Esophagus squamous epithelium (tissue), 5 donors: ENCODE results near the gene STAT5B. TPM values are rescaled to one million over a fixed set of nuclear protein-coding genes. Genes with fewer than 3 reads are reported as not detected.

ENCODE experiments used
- DNase-seq: peaks from one replicate; lab custom pipeline; 2025; lab: John Stamatoyannopoulos, UW
- H3K27ac ChIP-seq, 4 donors: fragments of 200-600 bp; sonication (generic); one replicate each; pipeline ENCODE4 v1.5.1; 2016 to 2019; ENCODE audit warnings: mild to moderate bottlenecking in 1 of 4
- H3K27me3 ChIP-seq, 4 donors: fragments of 200-600 bp; sonication (generic); 1 replicate in 3 of 4; 2 replicates in 1 of 4; pipeline versions ENCODE4 v1.5.1 to v1.6.0; 2017 to 2021; ENCODE audit warnings: antibody characterized with exemption in 1 of 4
- H3K36me3 ChIP-seq, 3 donors: fragments of 200-600 bp; sonication (generic); one replicate each; pipeline ENCODE4 v1.5.1; 2016 to 2019
- H3K4me1 ChIP-seq, 3 donors: fragments of 200-600 bp; sonication (generic); one replicate each; pipeline ENCODE4 v1.5.1; 2017 to 2019
- H3K4me3 ChIP-seq, 4 donors: fragments of 200-600 bp; sonication (generic); 1 replicate in 3 of 4; 2 replicates in 1 of 4; pipeline ENCODE4 v1.5.1; 2016 to 2019; ENCODE audit warnings: mild to moderate bottlenecking in 2 of 4, moderate library complexity in 1 of 4
- H3K9me3 ChIP-seq, 3 donors: fragments of 200-600 bp; sonication (generic); one replicate each; pipeline ENCODE4 v1.5.1; 2016 to 2019
- POLR2A ChIP-seq, 4 donors: fragments of 450-650 bp; IDR thresholded peaks; one replicate each; pipeline ENCODE4 v1.6.1; 2017; ENCODE audit warnings: antibody characterized with exemption in 4 of 4, mild to moderate bottlenecking in 4 of 4, moderate library complexity in 3 of 4
- WGBS, 2 donors: methylation state at CpG; one replicate each; pipeline ENCODE4 v1.1.5; 2018; 5-methylcytosine and 5-hydroxymethylcytosine counted together
- intact Hi-C: fragments of 100-400 bp; cut with DNase I; formaldehyde crosslinking; loops from one replicate; pipeline ENCODE4 v1.15.0; 2022
- total RNA-seq, 4 donors: library from RNA; depleted of rRNA; stranded (reverse); fragments of >200 nt; gene quantifications; one replicate each; pipeline ENCODE4 v1.1.0, GENCODE V29; 2016
- TF ChIP-seq, protein P1 (sequence below), 6 experiments: fragments of 450-650 bp in 4 of 6; fragments of 200-600 bp in 2 of 6; sonication (generic) in 2 of 6; IDR thresholded peaks; one replicate each; pipeline ENCODE4 v1.5.1; 2016 to 2019; ENCODE audit warnings: antibody characterized with exemption in 6 of 6, mild to moderate bottlenecking in 4 of 6, moderate library complexity in 4 of 6
- donor health status: DM: yes; HTN: yes; CAD: no.

The STAT5B gene
- total RNA-seq, 4 donors from 2014 or later = 17.9 to 57.6 (median 19.5) TPM

DNA sequence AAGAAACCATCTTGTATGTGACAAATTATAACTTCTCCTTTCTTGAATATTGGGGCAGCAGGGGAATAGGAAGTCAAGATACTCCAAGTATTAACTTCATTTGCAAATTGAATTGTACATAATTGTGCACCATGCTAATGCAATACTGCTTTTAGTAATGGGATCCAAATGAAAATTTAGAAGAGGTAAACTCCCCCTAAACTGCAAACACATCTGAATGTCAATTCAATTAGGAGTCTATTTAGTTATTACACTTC, 4.5 kb downstream of the STAT5B start:
- Histone ChIP-seq H3K4me1 (peaks cover 12 to 82% (median 12%) of the 10 kb centered on the region in 3 donors), H3K27me3 (no peaks in the 10 kb centered on the region), H3K9me3 (no peaks in the 10 kb centered on the region), H3K36me3 (no peaks in the 10 kb centered on the region), H3K4me3 (no peak overlapping the region), H3K27ac (no peak overlapping the region)
- intact Hi-C loops = no loop called here
- no peak for DNase-seq
- no peak for TF ChIP-seq POLR2A (IDR thresholded peaks at IDR 0.05)
- TF ChIP-seq, protein P1, sequence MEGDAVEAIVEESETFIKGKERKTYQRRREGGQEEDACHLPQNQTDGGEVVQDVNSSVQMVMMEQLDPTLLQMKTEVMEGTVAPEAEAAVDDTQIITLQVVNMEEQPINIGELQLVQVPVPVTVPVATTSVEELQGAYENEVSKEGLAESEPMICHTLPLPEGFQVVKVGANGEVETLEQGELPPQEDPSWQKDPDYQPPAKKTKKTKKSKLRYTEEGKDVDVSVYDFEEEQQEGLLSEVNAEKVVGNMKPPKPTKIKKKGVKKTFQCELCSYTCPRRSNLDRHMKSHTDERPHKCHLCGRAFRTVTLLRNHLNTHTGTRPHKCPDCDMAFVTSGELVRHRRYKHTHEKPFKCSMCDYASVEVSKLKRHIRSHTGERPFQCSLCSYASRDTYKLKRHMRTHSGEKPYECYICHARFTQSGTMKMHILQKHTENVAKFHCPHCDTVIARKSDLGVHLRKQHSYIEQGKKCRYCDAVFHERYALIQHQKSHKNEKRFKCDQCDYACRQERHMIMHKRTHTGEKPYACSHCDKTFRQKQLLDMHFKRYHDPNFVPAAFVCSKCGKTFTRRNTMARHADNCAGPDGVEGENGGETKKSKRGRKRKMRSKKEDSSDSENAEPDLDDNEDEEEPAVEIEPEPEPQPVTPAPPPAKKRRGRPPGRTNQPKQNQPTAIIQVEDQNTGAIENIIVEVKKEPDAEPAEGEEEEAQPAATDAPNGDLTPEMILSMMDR (IDR thresholded peaks at IDR 0.05) = no peak

DNA sequence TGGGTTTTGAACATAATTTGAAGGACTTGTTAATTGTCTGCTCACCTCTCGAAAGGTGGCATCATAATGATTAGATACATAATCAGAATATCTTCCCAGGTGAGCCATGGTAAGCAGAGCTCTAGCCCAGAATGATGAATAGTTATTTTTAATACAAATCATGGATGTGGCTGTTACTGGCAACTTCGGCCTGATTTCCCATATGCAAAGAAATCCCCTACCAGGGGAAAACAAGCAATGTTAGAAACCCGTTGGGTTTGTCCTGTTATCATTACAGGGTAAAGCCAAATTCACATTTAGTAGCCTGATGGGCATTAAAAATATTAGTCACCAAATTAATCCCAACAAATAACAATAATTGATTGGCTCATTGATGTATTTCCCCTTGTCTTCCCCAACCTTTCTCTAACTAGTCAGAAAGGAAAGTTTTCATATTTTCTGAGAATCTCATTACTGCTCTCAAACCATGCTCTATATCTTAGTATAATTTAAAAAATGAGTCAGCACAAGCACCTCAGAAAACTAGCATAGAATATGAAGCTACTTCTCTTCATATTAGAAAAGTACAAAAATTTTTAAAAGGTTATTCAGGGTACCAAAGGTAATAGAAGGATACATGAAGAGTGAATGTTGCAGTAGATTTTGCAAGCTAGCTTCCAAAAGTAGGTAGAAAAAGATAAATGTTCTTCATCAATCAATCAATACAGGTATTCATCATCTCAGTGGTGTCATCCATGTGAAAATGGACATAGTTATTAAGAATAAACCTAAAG, 5.0 kb downstream of the STAT5B start:
- DNase-seq = no peak
- Histone ChIP-seq H3K4me1 (peaks cover 12 to 85% (median 16%) of the 10 kb centered on the region in 3 donors), H3K27ac (peak overlapping the region in 1 of 4 donors; percentile 2), H3K4me3 (no peak overlapping the region), H3K36me3 (no peaks in the 10 kb centered on the region), H3K9me3 (no peaks in the 10 kb centered on the region), H3K27me3 (no peaks in the 10 kb centered on the region)
- intact Hi-C loops = no loop called here
- WGBS, 2 donors = 70% methylated on average over 3 of the region's 3 CpGs
- TF ChIP-seq POLR2A (IDR thresholded peaks at IDR 0.05) = no peak
- TF ChIP-seq, protein P1 (IDR thresholded peaks at IDR 0.05) = no peak

DNA sequence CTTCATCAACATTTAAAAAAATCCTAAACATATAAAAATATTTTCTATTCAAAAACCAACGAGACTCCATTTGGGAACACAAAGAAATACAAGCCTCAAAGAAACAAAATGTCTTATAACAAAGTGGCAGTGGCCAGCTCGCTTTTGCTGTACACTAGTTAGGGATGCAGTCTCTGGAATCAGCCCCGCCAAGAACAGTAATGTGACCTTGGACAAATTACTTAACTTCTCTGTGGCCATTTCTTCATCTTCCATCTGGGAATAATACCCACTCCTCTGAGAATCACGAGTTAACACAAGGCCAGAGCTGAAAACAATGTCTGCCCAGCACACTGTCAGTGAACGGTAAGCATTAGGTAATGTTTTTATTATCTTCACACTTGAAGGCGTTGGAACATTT, 5.6 kb downstream of the STAT5B start:
- H3K9me3 ChIP-seq = no peaks in the 10 kb centered on the region
- H3K27me3 ChIP-seq = no peaks in the 10 kb centered on the region
- no peaks in the 10 kb centered on the region for H3K36me3 ChIP-seq
- H3K4me3 ChIP-seq = no peak overlapping the region
- intact Hi-C loops = no loop called here
- 53 to 74% methylated on average over 6 of the region's 6 CpGs for WGBS, 2 donors
- peak overlapping the region in 1 of 4 donors; percentile 2 for H3K27ac ChIP-seq
- peaks cover 12 to 84% (median 16%) of the 10 kb centered on the region in 3 donors for H3K4me1 ChIP-seq
- TF ChIP-seq POLR2A (IDR thresholded peaks at IDR 0.05) = no peak
- TF ChIP-seq, protein P1 (IDR thresholded peaks at IDR 0.05) = no peak
- no peak for DNase-seq

DNA sequence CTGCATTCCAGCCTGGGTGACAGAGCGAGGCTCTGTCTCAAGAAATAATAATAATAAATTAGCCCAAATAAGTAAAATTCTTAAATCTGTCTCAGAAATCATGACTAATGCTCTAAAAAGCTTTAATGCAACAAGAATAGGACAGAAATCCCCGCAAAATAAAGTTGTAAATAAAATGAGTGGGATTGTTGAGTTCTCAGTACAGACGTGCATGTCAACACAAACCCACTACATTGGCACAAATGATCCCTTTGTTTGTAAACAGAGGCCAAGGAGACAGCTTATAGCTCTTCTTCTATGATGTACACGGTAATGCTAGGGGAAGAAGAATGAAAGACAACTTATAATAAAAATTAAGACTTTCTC, 6.0 kb downstream of the STAT5B start:
- Histone ChIP-seq H3K36me3 (no peaks in the 10 kb centered on the region), H3K4me3 (no peak overlapping the region), H3K9me3 (no peaks in the 10 kb centered on the region), H3K27ac (no peak overlapping the region), H3K27me3 (no peaks in the 10 kb centered on the region), H3K4me1 (peaks cover 10 to 80% (median 16%) of the 10 kb centered on the region in 3 donors)
- TF ChIP-seq, protein P1 (IDR thresholded peaks at IDR 0.05) = no peak
- no peak for TF ChIP-seq POLR2A (IDR thresholded peaks at IDR 0.05)
- WGBS, 2 donors = 63 to 70% methylated on average over 4 of the region's 4 CpGs
- intact Hi-C loops = no loop called here
- no peak for DNase-seq

DNA sequence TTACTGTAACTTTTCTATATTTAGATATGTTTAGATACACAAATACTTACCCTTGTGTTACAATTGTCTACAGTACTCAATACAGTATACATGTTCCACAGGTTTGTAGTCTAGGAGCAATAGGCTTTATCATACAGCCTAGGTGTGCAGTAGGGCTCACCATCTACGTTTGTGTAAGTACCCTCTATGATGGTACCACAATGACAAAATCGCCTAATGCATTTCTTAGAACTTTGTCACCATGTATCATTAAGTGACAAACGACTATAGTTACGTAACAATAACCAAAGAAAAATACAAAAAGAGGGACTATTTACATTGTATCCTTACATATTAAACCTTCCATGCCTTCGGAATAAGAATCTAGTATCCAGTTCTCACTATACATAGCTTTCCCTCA, 8.0 kb downstream of the STAT5B start:
- H3K27ac ChIP-seq = no peak overlapping the region
- H3K27me3 ChIP-seq = no peaks in the 10 kb centered on the region
- no peak for DNase-seq
- 77% methylated on average over 5 of the region's 5 CpGs for WGBS, 2 donors
- no peaks in the 10 kb centered on the region for H3K9me3 ChIP-seq
- no peak overlapping the region for H3K4me3 ChIP-seq
- intact Hi-C loops = no loop called here
- peaks cover 0 to 61% (median 12%) of the 10 kb centered on the region in 3 donors for H3K4me1 ChIP-seq
- TF ChIP-seq, protein P1 (IDR thresholded peaks at IDR 0.05) = no peak
- no peak for TF ChIP-seq POLR2A (IDR thresholded peaks at IDR 0.05)
- H3K36me3 ChIP-seq = no peaks in the 10 kb centered on the region
